Brain microvascular endothelial cell (primary cell): Measurements from ENCODE around the gene RABEPK.

ENCODE experiments used
- DNase-seq: peaks from one replicate; pipeline ENCODE4 v3.0.0-alpha.2; 2020
- H3K27ac ChIP-seq: fragments of 250-450 bp; sonication (Bioruptor Pico); 2 replicates; pipeline ENCODE4 v1.5.1; 2020; ENCODE audit warnings: mild to moderate bottlenecking, moderate library complexity
- H3K27me3 ChIP-seq: fragments of 250-450 bp; sonication (Bioruptor Pico); replicated peaks from 2 replicates; pipeline ENCODE4 v1.5.1; 2020; ENCODE audit warnings: mild to moderate bottlenecking
- H3K36me3 ChIP-seq: fragments of 250-450 bp; sonication (Bioruptor Pico); replicated peaks from 2 replicates; pipeline ENCODE4 v1.5.1; 2020; ENCODE audit warnings: mild to moderate bottlenecking
- H3K4me3 ChIP-seq: 2 replicates; pipeline ENCODE4 v1.5.1; 2011; ENCODE audit warnings: low read depth, mild to moderate bottlenecking, control low read depth, low read length, moderate library complexity
- CTCF ChIP-seq: IDR thresholded peaks from 2 replicates; pipeline ENCODE4 v1.5.1; 2011; ENCODE audit warnings: low read depth, mild to moderate bottlenecking, moderate library complexity, low read length, control low read depth, inconsistent platforms; ENCODE audit errors: missing control alignments
- in situ Hi-C: cut with HindIII; loops from 2 replicates; pipeline ENCODE4 v1.10.0; 2017; ENCODE audit warnings: low sequenced_read_pairs, low pct_ligation_motif_present

The RABEPK gene

DNA sequence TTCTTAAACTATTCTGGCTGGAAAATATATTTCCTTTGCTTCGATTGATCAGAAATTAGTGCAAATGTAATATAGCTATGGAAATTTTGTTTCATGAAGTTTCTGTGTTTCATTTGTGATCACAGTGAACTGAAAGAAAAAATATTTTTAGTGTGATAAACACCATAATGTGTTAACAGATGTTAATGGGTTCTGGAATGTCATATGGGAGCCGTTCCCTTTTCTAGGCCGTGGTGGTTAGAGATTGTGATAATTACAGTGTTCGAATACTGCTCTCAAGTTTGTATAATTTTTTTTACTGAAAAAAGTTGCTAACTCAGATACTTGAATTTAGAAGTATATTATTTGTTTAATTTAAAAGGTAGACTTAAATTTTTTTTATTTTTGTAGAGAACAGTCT lies 80.6 kb downstream of the RABEPK start:
- Histone ChIP-seq H3K27me3 (no peaks in the 10 kb centered on the region), H3K27ac (no peak overlapping the region), H3K36me3 (peaks cover 2% of the 10 kb centered on the region), H3K4me3 (no peak overlapping the region)
- no peak for TF ChIP-seq CTCF
- DNase-seq: no peak
- in situ Hi-C loops: no loop called here
